Left ventricle myocardium inferior (tissue), 1 donor: Measurements from ENCODE around the gene SETBP1. TPM values are rescaled to one million over a fixed set of nuclear protein-coding genes. Genes with fewer than 3 reads are reported as not detected.

Experiments used
- DNase-seq: peaks from one replicate; pipeline ENCODE4 v3.0.0-alpha.2; 2020
- H3K27ac ChIP-seq: fragments of 200-600 bp; replicated peaks from 2 replicates; pipeline ENCODE4 v1.8.0; 2021
- H3K27me3 ChIP-seq: fragments of 200-600 bp; 2 replicates; pipeline ENCODE4 v1.8.0; 2021; ENCODE audit warnings: low read depth
- H3K36me3 ChIP-seq: fragments of 200-600 bp; 2 replicates; pipeline ENCODE4 v1.8.0; 2021
- H3K4me1 ChIP-seq: fragments of 200-600 bp; 2 replicates; pipeline ENCODE4 v1.8.0; 2021
- H3K4me3 ChIP-seq: fragments of 200-600 bp; 2 replicates; pipeline ENCODE4 v1.8.0; 2021; ENCODE audit warnings: mild to moderate bottlenecking, moderate library complexity
- H3K9me3 ChIP-seq: fragments of 200-600 bp; replicated peaks from 2 replicates; pipeline ENCODE4 v1.8.0; 2021
- intact Hi-C: fragments of 100-400 bp; cut with micrococcal nuclease; formaldehyde crosslinking; loops from one replicate; pipeline ENCODE4 v1.11.0; 2022
- total RNA-seq: library from RNA; stranded (reverse); fragmentation: NEBNext Ultra II Directional; extraction: Animal tissue kit (Norgen Biotek cat#: 25700); gene quantifications from one replicate; pipeline ENCODE4 v1.2.1, GENCODE V29; 2021
- TF ChIP-seq, protein P1 (sequence below): fragments of 200-600 bp; IDR thresholded peaks from 2 replicates; pipeline ENCODE4 v1.8.0; 2021; ENCODE audit warnings: antibody characterized with exemption, mild to moderate bottlenecking, borderline replicate concordance
- donor health status: DM: no; HTN: yes; CAD: no; lungs with severe emphysema.

SETBP1 gene
- total RNA-seq, 1 donor from 2014 or later = 10.3 TPM

DNA sequence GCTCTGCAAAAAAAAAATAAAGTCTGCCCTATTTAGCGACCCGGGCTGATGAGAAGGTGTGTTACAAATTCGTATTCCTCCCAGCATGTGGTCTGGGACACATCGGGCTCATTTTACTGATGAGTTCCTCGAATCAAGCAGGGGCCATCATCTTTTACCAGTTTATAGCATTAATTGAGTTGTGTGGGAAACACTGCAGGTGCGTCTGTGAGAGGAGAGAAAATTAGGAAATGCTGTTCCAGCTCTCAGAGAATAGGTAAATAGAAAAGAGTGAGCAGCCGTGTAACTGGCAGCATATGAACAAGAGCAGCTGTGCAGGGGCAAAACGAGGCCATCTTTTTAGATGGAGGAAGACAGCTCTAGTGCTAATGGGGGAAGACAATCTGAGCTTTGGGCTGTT is 216.7 kb downstream of the SETBP1 start:
- Histone ChIP-seq H3K4me3 (no peak overlapping the region), H3K27me3 (peaks cover 44% of the 10 kb centered on the region), H3K9me3 (no peaks in the 10 kb centered on the region), H3K4me1 (peaks cover 23% of the 10 kb centered on the region), H3K27ac (no peak overlapping the region), H3K36me3 (no peaks in the 10 kb centered on the region)
- DNase-seq = no peak
- intact Hi-C loops = loop anchor here (5.0 to 10.0 kb wide), 2 partner anchors 220 to 317 kb away; no protein-coding TSS in a partner anchor
- TF ChIP-seq, protein P1, sequence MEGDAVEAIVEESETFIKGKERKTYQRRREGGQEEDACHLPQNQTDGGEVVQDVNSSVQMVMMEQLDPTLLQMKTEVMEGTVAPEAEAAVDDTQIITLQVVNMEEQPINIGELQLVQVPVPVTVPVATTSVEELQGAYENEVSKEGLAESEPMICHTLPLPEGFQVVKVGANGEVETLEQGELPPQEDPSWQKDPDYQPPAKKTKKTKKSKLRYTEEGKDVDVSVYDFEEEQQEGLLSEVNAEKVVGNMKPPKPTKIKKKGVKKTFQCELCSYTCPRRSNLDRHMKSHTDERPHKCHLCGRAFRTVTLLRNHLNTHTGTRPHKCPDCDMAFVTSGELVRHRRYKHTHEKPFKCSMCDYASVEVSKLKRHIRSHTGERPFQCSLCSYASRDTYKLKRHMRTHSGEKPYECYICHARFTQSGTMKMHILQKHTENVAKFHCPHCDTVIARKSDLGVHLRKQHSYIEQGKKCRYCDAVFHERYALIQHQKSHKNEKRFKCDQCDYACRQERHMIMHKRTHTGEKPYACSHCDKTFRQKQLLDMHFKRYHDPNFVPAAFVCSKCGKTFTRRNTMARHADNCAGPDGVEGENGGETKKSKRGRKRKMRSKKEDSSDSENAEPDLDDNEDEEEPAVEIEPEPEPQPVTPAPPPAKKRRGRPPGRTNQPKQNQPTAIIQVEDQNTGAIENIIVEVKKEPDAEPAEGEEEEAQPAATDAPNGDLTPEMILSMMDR = no peak

DNA sequence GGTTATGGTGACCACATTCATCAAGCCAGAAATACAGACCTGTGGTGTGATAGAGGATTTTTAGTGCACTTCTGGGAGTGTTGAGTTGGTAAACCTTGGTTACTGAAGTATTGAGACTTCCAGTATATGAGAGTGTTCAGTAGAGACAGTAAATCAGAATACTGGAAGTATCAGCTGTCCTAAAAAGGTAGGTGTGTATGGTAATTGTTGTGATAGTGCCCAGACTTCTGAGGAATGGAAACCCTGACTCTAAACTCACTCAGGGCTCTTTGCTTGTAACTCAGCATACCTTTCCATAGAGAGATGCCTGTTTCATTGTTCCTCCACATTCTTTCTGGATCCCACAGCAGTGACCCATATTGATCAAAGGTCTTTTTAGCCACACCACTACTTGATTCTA is 217.1 kb downstream of the SETBP1 start:
- Histone ChIP-seq H3K4me1 (peaks cover 23% of the 10 kb centered on the region), H3K27ac (no peak overlapping the region), H3K9me3 (no peaks in the 10 kb centered on the region), H3K36me3 (no peaks in the 10 kb centered on the region), H3K4me3 (no peak overlapping the region), H3K27me3 (peaks cover 44% of the 10 kb centered on the region)
- intact Hi-C loops = loop anchor here (5.0 to 10.0 kb wide), 2 partner anchors 221 to 317 kb away; no protein-coding TSS in a partner anchor
- DNase-seq = no peak
- TF ChIP-seq, protein P1 = no peak

DNA sequence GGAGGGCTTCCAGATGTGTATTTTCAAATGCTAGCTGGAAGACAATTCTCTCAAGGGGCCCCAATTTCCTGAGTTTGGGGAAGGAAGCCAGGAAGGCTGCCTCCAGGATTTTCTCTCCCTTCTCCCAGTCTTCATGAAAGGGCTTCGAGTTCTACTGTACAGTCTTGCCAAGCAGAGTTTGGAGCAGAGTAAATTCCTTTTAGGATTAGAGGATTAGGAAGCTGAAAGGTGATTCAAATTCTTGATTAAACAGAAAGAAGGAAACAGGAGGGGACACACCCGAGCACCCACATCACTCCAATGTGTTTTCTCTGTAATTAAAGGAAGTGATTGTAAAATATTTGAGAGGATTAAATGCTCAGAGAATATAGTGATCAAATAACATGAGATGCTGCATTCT is 217.8 kb downstream of the SETBP1 start:
- H3K27ac ChIP-seq = no peak overlapping the region
- intact Hi-C loops = loop anchor here (5.0 to 10.0 kb wide), 2 partner anchors 221 to 316 kb away; no protein-coding TSS in a partner anchor
- H3K9me3 ChIP-seq = no peaks in the 10 kb centered on the region
- H3K4me3 ChIP-seq = no peak overlapping the region
- DNase-seq = no peak
- TF ChIP-seq, protein P1 = no peak
- peaks cover 49% of the 10 kb centered on the region for H3K27me3 ChIP-seq
- H3K36me3 ChIP-seq = no peaks in the 10 kb centered on the region
- H3K4me1 ChIP-seq = peaks cover 19% of the 10 kb centered on the region

DNA sequence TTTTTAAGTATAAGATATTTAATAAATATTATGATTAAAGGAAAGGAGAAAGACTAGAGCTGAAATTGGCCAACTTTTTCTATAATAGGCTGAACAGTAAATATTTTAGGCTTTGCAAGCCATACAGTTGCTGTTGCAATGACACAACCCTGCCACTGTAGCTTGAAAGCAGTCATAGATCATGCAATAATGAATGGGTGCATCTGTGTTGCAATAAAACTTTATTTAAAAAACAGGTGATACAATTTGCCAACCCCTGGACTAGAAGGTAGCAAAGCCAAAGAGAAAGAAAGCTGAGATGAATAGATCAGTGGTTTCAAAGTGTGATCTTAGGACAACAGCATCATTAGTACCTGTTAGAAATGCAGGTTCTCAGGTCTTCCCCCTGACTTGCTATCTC is 219.1 kb downstream of the SETBP1 start:
- intact Hi-C loops = loop anchor here (5.0 to 10.0 kb wide), 2 partner anchors 223 to 315 kb away; no protein-coding TSS in a partner anchor
- Histone ChIP-seq H3K27ac (no peak overlapping the region), H3K27me3 (peaks cover 50% of the 10 kb centered on the region), H3K36me3 (no peaks in the 10 kb centered on the region), H3K4me1 (peaks cover 8% of the 10 kb centered on the region), H3K4me3 (no peak overlapping the region), H3K9me3 (no peaks in the 10 kb centered on the region)
- TF ChIP-seq, protein P1 = no peak
- no peak for DNase-seq

DNA sequence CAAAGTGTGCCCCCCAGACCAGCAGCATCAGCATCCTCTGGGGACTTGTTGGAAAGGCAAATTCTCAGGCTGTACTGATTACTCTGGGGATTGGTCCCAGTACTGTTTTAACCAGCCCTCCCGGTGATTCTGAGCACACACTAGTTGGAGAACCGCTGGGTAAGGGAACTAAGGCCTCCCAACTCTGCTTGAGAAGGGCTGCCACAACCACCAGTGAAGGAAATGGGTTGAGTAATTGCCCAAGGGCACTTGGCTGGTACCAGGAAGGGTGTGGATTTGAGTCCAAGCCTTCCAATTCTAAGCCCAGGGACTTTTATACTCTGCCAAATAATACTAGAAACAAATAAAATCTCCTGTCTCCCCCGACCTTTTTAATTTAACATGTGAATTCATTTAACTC is 219.9 kb downstream of the SETBP1 start:
- Histone ChIP-seq H3K27me3 (peaks cover 50% of the 10 kb centered on the region), H3K4me3 (no peak overlapping the region), H3K9me3 (no peaks in the 10 kb centered on the region), H3K36me3 (no peaks in the 10 kb centered on the region), H3K27ac (no peak overlapping the region), H3K4me1 (peaks cover 8% of the 10 kb centered on the region)
- DNase-seq = no peak
- intact Hi-C loops = no loop called here
- TF ChIP-seq, protein P1 = no peak
